ENCODE data around the gene ST7. TPM values are rescaled to one million over a fixed set of nuclear protein-coding genes. Genes with fewer than 3 reads are reported as not detected.

The ST7 gene
- total and polyA plus RNA-seq, 2 donors from 2014 or later = 21.5 to 29.8 TPM

GRCh38 chr7:117202511-117202910 is 249.2 kb downstream of the ST7 start:
- intact Hi-C loops (cut with DNase I) = no loop called here
- no peaks in the 10 kb centered on the region for H3K9me3 ChIP-seq (ENCODE audit: control insufficient read depth in 2 of 3, insufficient read depth in 1 of 3, low read length in 3 of 3)
- peaks cover 0 to 7% (median 4%) of the 10 kb centered on the region in 3 donors for H3K36me3 ChIP-seq (ENCODE audit: control insufficient read depth in 2 of 3, insufficient read depth in 3 of 3, low read length in 3 of 3)
- no peaks in the 10 kb centered on the region for H3K27me3 ChIP-seq (ENCODE audit: control insufficient read depth, insufficient read depth, low read length)
- H3K9ac ChIP-seq (ENCODE audit: low read length in 3 of 3) = no peak overlapping the region
- no peak for FAIRE-seq
- no peak overlapping the region for H3K27ac ChIP-seq (ENCODE audit: low read depth in 2 of 2, low read length in 2 of 2)
- no peak overlapping the region for H3K4me3 ChIP-seq (ENCODE audit: low read length in 3 of 3)
- H3K4me1 ChIP-seq (ENCODE audit: control insufficient read depth in 2 of 3, insufficient read depth in 2 of 3, low read depth in 1 of 3, low read length in 3 of 3) = no peaks in the 10 kb centered on the region
- no peak for DNase-seq
- no peak for TF ChIP-seq CTCF (IDR thresholded peaks at IDR 0.05; ENCODE audit: borderline replicate concordance, extremely low read depth, insufficient read depth)

DNA sequence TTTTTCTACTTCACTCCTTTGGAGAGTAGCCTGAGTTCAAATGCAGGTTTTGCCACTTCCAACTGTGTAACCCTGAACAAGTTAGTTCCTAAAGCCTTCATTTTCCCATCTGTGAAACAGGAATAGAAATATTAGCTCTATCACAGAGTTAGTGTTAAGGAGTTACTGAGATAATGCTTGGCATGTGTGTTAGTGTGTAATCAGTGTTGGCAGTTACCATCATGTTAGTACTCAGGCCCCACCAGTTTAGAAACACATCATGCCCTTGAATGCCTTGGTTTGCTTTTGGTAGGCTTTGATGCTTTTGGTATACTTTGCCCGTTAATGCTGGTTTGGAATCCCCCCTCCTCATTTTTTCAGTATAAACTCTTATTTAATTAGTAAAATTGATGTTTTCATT is 249.9 kb downstream of the ST7 start:
- DNase-seq (no peak), FAIRE-seq (no peak)
- no peaks in the 10 kb centered on the region for H3K9me3 ChIP-seq (ENCODE audit: control insufficient read depth in 2 of 3, insufficient read depth in 1 of 3, low read length in 3 of 3)
- H3K9ac ChIP-seq (ENCODE audit: low read length in 3 of 3) = no peak overlapping the region
- H3K27me3 ChIP-seq (ENCODE audit: control insufficient read depth, insufficient read depth, low read length) = no peaks in the 10 kb centered on the region
- H3K27ac ChIP-seq (ENCODE audit: low read depth in 2 of 2, low read length in 2 of 2) = no peak overlapping the region
- TF ChIP-seq CTCF (IDR thresholded peaks at IDR 0.05; ENCODE audit: borderline replicate concordance, extremely low read depth, insufficient read depth) = no peak
- intact Hi-C loops (cut with DNase I) = no loop called here
- H3K4me1 ChIP-seq (ENCODE audit: control insufficient read depth in 2 of 3, insufficient read depth in 2 of 3, low read depth in 1 of 3, low read length in 3 of 3) = no peaks in the 10 kb centered on the region
- H3K4me3 ChIP-seq (ENCODE audit: low read length in 3 of 3) = no peak overlapping the region
- peaks cover 0 to 4% (median 0%) of the 10 kb centered on the region in 3 donors for H3K36me3 ChIP-seq (ENCODE audit: control insufficient read depth in 2 of 3, insufficient read depth in 3 of 3, low read length in 3 of 3)

- no peaks in the 10 kb centered on the region for H3K27me3 ChIP-seq (ENCODE audit: control insufficient read depth, insufficient read depth, low read length)
- DNase-seq = no peak
- TF ChIP-seq CTCF (IDR thresholded peaks at IDR 0.05; ENCODE audit: borderline replicate concordance, extremely low read depth, insufficient read depth) = no peak
- intact Hi-C loops (cut with DNase I) = no loop called here
- H3K27ac ChIP-seq (ENCODE audit: low read depth in 2 of 2, low read length in 2 of 2) = no peak overlapping the region
- H3K4me1 ChIP-seq (ENCODE audit: control insufficient read depth in 2 of 3, insufficient read depth in 2 of 3, low read depth in 1 of 3, low read length in 3 of 3) = no peaks in the 10 kb centered on the region
- H3K9me3 ChIP-seq (ENCODE audit: control insufficient read depth in 2 of 3, insufficient read depth in 1 of 3, low read length in 3 of 3) = no peaks in the 10 kb centered on the region
- no peak overlapping the region for H3K4me3 ChIP-seq (ENCODE audit: low read length in 3 of 3)
- peaks cover 0 to 8% (median 0%) of the 10 kb centered on the region in 3 donors for H3K36me3 ChIP-seq (ENCODE audit: control insufficient read depth in 2 of 3, insufficient read depth in 3 of 3, low read length in 3 of 3)
- no peak for FAIRE-seq
- no peak overlapping the region for H3K9ac ChIP-seq (ENCODE audit: low read length in 3 of 3)
These were observed 252.6 kb downstream of the ST7 start for GRCh38 chr7:117205873-117206272.

GRCh38 chr7:117208257-117208656 is 255.0 kb downstream of the ST7 start:
- no peak overlapping the region for H3K9ac ChIP-seq (ENCODE audit: low read length in 3 of 3)
- no peaks in the 10 kb centered on the region for H3K27me3 ChIP-seq (ENCODE audit: control insufficient read depth, insufficient read depth, low read length)
- DNase-seq (no peak), FAIRE-seq (no peak)
- peaks cover 0 to 8% (median 0%) of the 10 kb centered on the region in 3 donors for H3K36me3 ChIP-seq (ENCODE audit: control insufficient read depth in 2 of 3, insufficient read depth in 3 of 3, low read length in 3 of 3)
- H3K4me3 ChIP-seq (ENCODE audit: low read length in 3 of 3) = no peak overlapping the region
- no peak overlapping the region for H3K27ac ChIP-seq (ENCODE audit: low read depth in 2 of 2, low read length in 2 of 2)
- TF ChIP-seq CTCF (IDR thresholded peaks at IDR 0.05; ENCODE audit: borderline replicate concordance, extremely low read depth, insufficient read depth) = no peak
- intact Hi-C loops (cut with DNase I) = no loop called here
- no peaks in the 10 kb centered on the region for H3K4me1 ChIP-seq (ENCODE audit: control insufficient read depth in 2 of 3, insufficient read depth in 2 of 3, low read depth in 1 of 3, low read length in 3 of 3)
- H3K9me3 ChIP-seq (ENCODE audit: control insufficient read depth in 2 of 3, insufficient read depth in 1 of 3, low read length in 3 of 3) = no peaks in the 10 kb centered on the region

Data from kidney (tissue), 14 donors.